MCF 10A (cell line): Measurements from ENCODE around the gene ARHGAP22. TPM values are rescaled to one million over a fixed set of nuclear protein-coding genes. Genes with fewer than 3 reads are reported as not detected.

Experiments used
- BruUV-seq: library from RNA; stranded (reverse); fragments of 400-500 nt; replicated peaks from 2 replicates; lab custom pipeline; 2021; lab: Mats Ljungman, UMichigan
- CTCF ChIA-PET: fragments of 300-600 bp; sonication (Branson Sonifier 250); formaldehyde crosslinking; extraction: SDS; loops from one replicate; lab custom pipeline; 2021; ENCODE audit warnings: antibody characterized with exemption, inconsistent platforms; lab: Yijun Ruan, JAX
- POLR2A ChIA-PET: fragments of 300-600, 350-650 bp; sonication (Branson Sonifier 250); formaldehyde crosslinking; extraction: SDS; loops from one replicate; lab custom pipeline; 2020; ENCODE audit warnings: antibody characterized with exemption, inconsistent platforms; lab: Yijun Ruan, JAX
- DNase-seq: peaks from one replicate; pipeline ENCODE4 v3.0.0-alpha.2; 2018; ENCODE audit not compliant: unreplicated experiment
- H3K27ac Mint-ChIP-seq: one replicate; pipeline ENCODE4 v1.8.0; 2022; ENCODE audit warnings: mild to moderate bottlenecking, low read depth, mixed read lengths; ENCODE audit not compliant: unreplicated experiment
- H3K27me3 Mint-ChIP-seq: one replicate; pipeline ENCODE4 v1.8.0; 2022; ENCODE audit warnings: mixed read lengths; ENCODE audit not compliant: insufficient read depth, unreplicated experiment
- H3K36me3 Mint-ChIP-seq: one replicate; pipeline ENCODE4 v1.8.0; 2022; ENCODE audit warnings: mild to moderate bottlenecking, moderate library complexity, mixed read lengths; ENCODE audit not compliant: insufficient read depth, unreplicated experiment
- H3K4me1 Mint-ChIP-seq: one replicate; pipeline ENCODE4 v1.8.0; 2022; ENCODE audit warnings: mixed read lengths; ENCODE audit not compliant: insufficient read depth, unreplicated experiment
- H3K4me3 Mint-ChIP-seq: one replicate; pipeline ENCODE4 v1.8.0; 2022; ENCODE audit warnings: mild to moderate bottlenecking, moderate library complexity, mixed read lengths; ENCODE audit not compliant: unreplicated experiment
- H3K9me3 Mint-ChIP-seq: one replicate; pipeline ENCODE4 v1.8.0; 2022; ENCODE audit warnings: mixed read lengths; ENCODE audit not compliant: unreplicated experiment
- intact Hi-C: fragments of 100-400 bp; cut with micrococcal nuclease; formaldehyde crosslinking; loops from 2 replicates; pipeline ENCODE4 v1.14.1; 2022
- total RNA-seq: library from RNA; stranded (reverse); gene quantifications from 2 replicates; pipeline ENCODE4 v1.2.3, GENCODE V29; 2022
- TF ChIP-seq, protein P1 (sequence below): fragments of 200-600 bp; IDR thresholded peaks from one replicate; pipeline ENCODE4 v1.8.0; 2022; ENCODE audit warnings: antibody characterized with exemption, mild to moderate bottlenecking; ENCODE audit not compliant: unreplicated experiment

Gene ARHGAP22
- total RNA-seq, 1 experiment from 2014 or later = 6.3 TPM

DNA sequence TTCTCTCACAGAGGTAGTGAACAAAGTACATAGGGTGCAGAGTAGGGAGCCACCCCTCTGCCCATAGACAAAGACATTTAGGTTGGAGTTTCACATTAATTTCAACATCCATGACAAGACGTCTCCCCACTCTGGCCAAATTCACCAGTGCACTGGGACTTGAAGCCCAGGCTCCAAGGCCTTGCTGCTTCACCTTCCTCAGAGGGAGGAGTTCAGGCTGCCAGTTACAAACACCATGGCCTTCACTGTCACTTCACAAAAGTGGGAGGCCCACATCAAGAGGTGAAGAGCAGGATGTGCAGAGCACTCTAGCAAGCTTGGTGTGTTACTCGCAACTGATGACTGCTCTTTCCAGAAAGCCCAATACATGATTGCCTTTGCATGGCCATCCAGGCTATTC is 15.8 kb upstream of the ARHGAP22 start:
- Mint-ChIP-seq H3K4me3 (no peak overlapping the region), H3K9me3 (no peaks in the 10 kb centered on the region), H3K27ac (no peak overlapping the region), H3K27me3 (peaks cover 41% of the 10 kb centered on the region), H3K36me3 (no peaks in the 10 kb centered on the region), H3K4me1 (no peaks in the 10 kb centered on the region)
- no TSS peak for BruUV-seq
- no peak for DNase-seq
- ChIA-PET CTCF (interaction anchor here (0.9 to 1.7 kb wide), 3 partner anchors 13 to 35 kb away, joined by 3 to 6 read pairs (median 6); no protein-coding TSS in a partner anchor), POLR2A (no interaction called here)
- TF ChIP-seq, protein P1, sequence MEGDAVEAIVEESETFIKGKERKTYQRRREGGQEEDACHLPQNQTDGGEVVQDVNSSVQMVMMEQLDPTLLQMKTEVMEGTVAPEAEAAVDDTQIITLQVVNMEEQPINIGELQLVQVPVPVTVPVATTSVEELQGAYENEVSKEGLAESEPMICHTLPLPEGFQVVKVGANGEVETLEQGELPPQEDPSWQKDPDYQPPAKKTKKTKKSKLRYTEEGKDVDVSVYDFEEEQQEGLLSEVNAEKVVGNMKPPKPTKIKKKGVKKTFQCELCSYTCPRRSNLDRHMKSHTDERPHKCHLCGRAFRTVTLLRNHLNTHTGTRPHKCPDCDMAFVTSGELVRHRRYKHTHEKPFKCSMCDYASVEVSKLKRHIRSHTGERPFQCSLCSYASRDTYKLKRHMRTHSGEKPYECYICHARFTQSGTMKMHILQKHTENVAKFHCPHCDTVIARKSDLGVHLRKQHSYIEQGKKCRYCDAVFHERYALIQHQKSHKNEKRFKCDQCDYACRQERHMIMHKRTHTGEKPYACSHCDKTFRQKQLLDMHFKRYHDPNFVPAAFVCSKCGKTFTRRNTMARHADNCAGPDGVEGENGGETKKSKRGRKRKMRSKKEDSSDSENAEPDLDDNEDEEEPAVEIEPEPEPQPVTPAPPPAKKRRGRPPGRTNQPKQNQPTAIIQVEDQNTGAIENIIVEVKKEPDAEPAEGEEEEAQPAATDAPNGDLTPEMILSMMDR = no peak
- intact Hi-C loops = no loop called here

DNA sequence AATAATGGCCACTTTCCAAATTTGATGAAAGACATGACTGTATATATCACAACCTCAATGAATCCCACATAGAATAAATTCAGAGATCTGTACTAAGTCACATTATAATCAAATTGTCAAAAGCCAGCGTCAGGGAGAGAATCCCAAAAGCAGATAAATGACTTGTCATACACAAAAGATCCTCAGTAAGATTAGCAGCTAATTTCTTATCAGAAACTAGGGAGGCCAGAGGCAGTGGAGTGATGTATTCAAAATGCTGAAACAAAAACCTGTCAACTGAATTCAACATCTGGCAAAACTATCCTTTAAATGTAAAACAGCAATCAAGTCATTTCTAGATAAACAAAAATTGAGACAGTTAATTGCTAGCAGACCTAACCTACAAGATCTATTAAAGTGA is 11.6 kb upstream of the ARHGAP22 start:
- Mint-ChIP-seq H3K27me3 (peaks cover 47% of the 10 kb centered on the region), H3K27ac (no peak overlapping the region), H3K4me3 (no peak overlapping the region), H3K36me3 (no peaks in the 10 kb centered on the region), H3K4me1 (no peaks in the 10 kb centered on the region), H3K9me3 (peaks cover 7% of the 10 kb centered on the region)
- intact Hi-C loops = no loop called here
- no TSS peak for BruUV-seq
- TF ChIP-seq, protein P1 = no peak
- no peak for DNase-seq
- POLR2A ChIA-PET = no interaction called here
- CTCF ChIA-PET = interaction anchor here (1.3 to 2.9 kb wide), 2 partner anchors 9 to 41 kb away, joined by 6 to 37 read pairs; no protein-coding TSS in a partner anchor

DNA sequence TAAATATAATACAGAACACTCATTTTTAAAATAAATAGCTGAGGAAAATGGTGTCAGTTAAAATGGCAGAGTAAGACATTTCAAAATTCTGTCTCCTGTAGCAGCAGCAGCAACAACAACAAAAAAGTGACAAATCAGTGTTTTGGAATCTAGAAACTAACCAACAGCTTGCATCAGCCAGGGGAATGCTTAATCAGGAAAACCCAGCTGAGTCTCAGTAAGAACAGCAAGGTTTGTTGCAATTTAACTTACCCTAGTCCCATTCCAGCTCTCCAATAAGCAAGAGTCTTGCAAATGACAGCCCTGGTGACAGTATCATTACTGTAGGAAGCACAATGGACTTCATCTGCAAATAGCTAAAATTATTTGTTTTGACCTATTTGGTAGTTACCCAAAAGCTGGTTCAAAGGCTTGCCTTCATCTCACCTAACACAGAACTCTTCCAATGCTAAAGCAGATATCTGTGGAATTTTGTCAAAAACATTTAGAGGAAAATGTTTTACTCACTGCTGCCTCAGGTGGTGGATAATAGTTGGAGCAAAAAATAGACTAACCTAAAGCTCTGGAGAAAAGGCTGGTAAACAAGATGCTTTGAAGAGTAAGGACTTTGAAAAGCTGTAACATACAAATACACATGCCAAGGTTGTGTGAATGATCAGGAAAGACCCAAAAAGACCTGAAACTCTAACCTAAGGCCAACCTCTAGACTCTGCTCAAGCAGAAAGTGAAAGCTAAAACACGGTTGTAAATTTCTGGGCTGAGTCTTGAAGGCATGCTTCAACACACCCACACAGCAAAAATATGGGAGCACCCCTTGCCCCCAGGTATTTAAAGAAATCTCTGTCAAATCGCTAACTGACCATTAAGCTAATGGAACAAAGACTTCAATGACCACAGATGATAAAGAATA is 9.9 kb upstream of the ARHGAP22 start:
- no peaks in the 10 kb centered on the region for H3K36me3 Mint-ChIP-seq
- no peak overlapping the region for H3K27ac Mint-ChIP-seq
- DNase-seq = no peak
- POLR2A ChIA-PET = interaction anchor here (0.7 to 1.0 kb wide), 4 partner anchors 8 to 230 kb away, joined by 3 to 6 read pairs (median 4); no protein-coding TSS in a partner anchor
- no peaks in the 10 kb centered on the region for H3K4me1 Mint-ChIP-seq
- peaks cover 46% of the 10 kb centered on the region for H3K27me3 Mint-ChIP-seq
- peaks cover 7% of the 10 kb centered on the region for H3K9me3 Mint-ChIP-seq
- CTCF ChIA-PET = interaction anchor here (0.6 to 2.9 kb wide), 29 partner anchors 8 to 948 kb away, joined by 3 to 37 read pairs (median 4); partner anchors contain the start of gene ARHGAP22
- intact Hi-C loops = no loop called here
- no TSS peak for BruUV-seq
- no peak overlapping the region for H3K4me3 Mint-ChIP-seq
- TF ChIP-seq, protein P1 = peak; percentile 30

DNA sequence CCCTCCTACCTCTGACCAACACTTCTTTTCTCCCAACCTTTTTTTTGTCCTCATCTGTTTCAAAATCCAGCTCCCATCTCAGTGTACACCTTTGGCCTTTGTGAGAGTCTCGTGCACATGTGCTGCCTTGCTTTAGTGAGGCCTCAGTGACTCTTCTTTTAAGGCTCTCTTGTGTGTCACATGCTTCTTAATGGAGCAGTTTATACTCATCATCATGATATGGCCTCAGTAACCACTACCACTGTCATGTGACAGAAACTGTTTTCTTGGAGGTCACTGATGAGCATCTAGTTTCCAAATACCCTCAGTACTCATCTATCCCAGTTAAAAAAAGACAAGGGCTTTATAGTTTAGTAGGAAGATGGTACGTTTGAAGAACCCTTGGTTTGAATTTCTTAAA is 8.1 kb upstream of the ARHGAP22 start:
- BruUV-seq = no TSS peak
- Mint-ChIP-seq H3K4me3 (no peak overlapping the region), H3K4me1 (no peaks in the 10 kb centered on the region), H3K27me3 (peaks cover 29% of the 10 kb centered on the region), H3K27ac (no peak overlapping the region), H3K36me3 (no peaks in the 10 kb centered on the region), H3K9me3 (peaks cover 7% of the 10 kb centered on the region)
- intact Hi-C loops = no loop called here
- DNase-seq = no peak
- TF ChIP-seq, protein P1 = no peak
- ChIA-PET CTCF (interaction anchor here (0.7 to 8.3 kb wide), 3 partner anchors 19 to 249 kb away, joined by 3 to 87 read pairs (median 4); no protein-coding TSS in a partner anchor), POLR2A (no interaction called here)
